ENCODE measurements around the gene SLC4A4. TPM values are rescaled to one million over a fixed set of nuclear protein-coding genes. Genes with fewer than 3 reads are reported as not detected.

Gene SLC4A4
- total RNA-seq, 4 donors from 2014 or later: 0.30 to 0.56 (median 0.34) TPM; not detected in 1

DNA sequence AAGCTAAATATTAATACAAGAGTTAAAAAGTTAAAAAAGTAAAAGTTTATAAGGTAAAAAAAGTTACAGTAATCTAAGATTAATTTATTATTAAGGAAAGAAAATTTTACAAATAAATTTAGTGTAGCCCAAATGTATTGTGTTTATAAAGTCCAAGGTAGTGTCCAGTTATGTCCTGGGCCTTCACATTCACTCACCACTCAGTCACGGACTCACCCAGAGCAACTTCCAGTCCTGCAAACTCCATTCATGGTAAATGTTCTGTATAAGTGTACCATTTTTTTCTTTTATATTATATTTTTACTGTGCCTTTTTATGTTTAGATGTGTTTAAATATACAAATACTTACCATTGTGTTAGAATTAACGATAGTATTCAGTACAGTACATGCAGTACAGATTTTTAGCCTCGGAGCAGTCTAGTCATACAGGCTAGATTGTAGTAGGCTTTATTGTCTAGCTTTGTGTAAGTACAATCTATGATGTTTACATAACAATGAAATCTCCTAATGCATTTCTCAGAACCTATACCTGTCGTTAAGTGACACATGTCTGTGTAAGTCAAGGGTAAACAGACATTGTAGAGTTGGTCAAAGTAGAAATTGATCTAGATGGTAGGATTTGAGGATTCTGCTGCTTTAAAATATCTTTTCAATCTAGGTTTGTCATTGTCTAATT lies 247.4 kb downstream of the SLC4A4 start:
- no peaks in the 10 kb centered on the region for H3K9me3 ChIP-seq
- no peaks in the 10 kb centered on the region for H3K4me1 ChIP-seq
- H3K4me3 ChIP-seq: no peak overlapping the region
- H3K27me3 ChIP-seq: no peaks in the 10 kb centered on the region
- TF ChIP-seq, protein P1, sequence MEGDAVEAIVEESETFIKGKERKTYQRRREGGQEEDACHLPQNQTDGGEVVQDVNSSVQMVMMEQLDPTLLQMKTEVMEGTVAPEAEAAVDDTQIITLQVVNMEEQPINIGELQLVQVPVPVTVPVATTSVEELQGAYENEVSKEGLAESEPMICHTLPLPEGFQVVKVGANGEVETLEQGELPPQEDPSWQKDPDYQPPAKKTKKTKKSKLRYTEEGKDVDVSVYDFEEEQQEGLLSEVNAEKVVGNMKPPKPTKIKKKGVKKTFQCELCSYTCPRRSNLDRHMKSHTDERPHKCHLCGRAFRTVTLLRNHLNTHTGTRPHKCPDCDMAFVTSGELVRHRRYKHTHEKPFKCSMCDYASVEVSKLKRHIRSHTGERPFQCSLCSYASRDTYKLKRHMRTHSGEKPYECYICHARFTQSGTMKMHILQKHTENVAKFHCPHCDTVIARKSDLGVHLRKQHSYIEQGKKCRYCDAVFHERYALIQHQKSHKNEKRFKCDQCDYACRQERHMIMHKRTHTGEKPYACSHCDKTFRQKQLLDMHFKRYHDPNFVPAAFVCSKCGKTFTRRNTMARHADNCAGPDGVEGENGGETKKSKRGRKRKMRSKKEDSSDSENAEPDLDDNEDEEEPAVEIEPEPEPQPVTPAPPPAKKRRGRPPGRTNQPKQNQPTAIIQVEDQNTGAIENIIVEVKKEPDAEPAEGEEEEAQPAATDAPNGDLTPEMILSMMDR (IDR thresholded peaks at IDR 0.05): no peak
- TF ChIP-seq EP300 (IDR thresholded peaks at IDR 0.05): no peak
- TF ChIP-seq POLR2AphosphoS5 (IDR thresholded peaks at IDR 0.05): no peak
- TF ChIP-seq POLR2A (IDR thresholded peaks at IDR 0.05): no peak
- no peak overlapping the region for H3K27ac ChIP-seq
- WGBS: 81% methylated on average over 4 of the region's 4 CpGs
- no peaks in the 10 kb centered on the region for H3K36me3 ChIP-seq
- no peak for DNase-seq (ENCODE audit: low spot score in 2 of 2)

DNA sequence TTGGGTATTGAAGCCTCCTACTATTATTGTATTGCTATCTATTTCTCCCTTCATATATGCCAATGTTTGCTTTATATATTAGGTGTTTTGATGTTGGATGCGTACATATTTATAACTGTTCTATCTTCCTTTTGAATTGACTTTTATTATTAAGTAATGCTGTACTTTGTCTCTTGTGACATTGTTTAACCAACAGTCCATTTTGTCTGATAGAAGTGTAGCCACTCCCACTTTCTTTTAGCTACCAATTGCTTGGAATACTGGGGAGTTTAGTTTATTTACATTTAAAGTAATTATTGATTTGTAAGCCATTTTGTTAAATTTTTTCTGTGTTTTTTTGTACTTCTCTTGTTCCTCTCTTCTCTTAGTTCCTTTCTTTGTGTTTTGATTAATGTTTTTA lies 249.2 kb downstream of the SLC4A4 start:
- Histone ChIP-seq H3K36me3 (no peaks in the 10 kb centered on the region), H3K27me3 (no peaks in the 10 kb centered on the region), H3K4me1 (no peaks in the 10 kb centered on the region), H3K9me3 (no peaks in the 10 kb centered on the region), H3K27ac (no peak overlapping the region), H3K4me3 (no peak overlapping the region)
- DNase-seq (ENCODE audit: low spot score in 2 of 2): no peak
- 90% methylated on average over 1 of the region's 1 CpG for WGBS
- TF ChIP-seq POLR2A (IDR thresholded peaks at IDR 0.05) (no peak), EP300 (IDR thresholded peaks at IDR 0.05) (no peak)
- TF ChIP-seq, protein P1 (IDR thresholded peaks at IDR 0.05): no peak

DNA sequence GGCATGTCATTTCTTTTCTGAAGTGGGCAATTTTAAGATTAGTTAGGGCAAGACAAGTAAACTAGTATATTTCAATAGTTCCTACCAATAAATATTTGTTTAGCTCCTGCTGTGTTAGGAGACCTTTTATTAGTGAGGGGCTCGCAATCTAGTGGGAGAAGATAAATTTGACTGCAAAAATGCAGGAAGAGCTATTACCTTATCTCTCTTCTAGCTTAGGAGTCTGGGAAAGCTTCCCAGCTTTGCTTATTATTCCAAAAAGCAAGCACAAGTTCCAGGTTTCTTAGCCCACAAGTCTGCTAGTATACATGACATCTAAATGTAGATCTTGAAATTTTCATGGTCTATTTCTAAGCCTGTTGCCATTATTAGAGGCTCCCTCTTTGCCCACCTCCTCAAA lies 254.0 kb downstream of the SLC4A4 start:
- Histone ChIP-seq H3K9me3 (no peaks in the 10 kb centered on the region), H3K4me1 (no peaks in the 10 kb centered on the region), H3K27me3 (no peaks in the 10 kb centered on the region), H3K27ac (no peak overlapping the region), H3K36me3 (no peaks in the 10 kb centered on the region), H3K4me3 (no peak overlapping the region)
- 93% methylated on average over 1 of the region's 1 CpG for WGBS
- no peak for TF ChIP-seq POLR2A (IDR thresholded peaks at IDR 0.05)
- DNase-seq (ENCODE audit: low spot score in 2 of 2): no peak

DNA sequence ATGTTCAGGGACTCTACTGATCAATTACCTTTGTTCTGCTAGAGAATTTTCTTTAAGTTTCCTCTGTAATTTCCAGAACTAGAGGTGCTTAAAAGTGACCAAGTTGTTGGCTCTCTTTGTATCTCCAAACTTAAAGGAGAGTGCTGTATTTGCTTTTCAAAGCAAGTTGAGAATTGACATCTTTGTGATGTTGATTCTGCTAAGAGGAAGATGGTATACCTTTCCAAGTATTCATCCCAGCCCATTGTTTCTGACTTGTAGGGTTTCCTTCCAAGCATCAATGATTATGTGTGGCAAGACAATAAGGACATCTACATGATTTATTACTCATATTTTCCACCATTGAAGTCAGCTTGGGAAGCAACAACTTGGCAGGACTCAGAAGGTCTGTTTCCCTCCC lies 254.5 kb downstream of the SLC4A4 start:
- Histone ChIP-seq H3K27ac (no peak overlapping the region), H3K36me3 (no peaks in the 10 kb centered on the region)
- DNase-seq (ENCODE audit: low spot score in 2 of 2): no peak

DNA sequence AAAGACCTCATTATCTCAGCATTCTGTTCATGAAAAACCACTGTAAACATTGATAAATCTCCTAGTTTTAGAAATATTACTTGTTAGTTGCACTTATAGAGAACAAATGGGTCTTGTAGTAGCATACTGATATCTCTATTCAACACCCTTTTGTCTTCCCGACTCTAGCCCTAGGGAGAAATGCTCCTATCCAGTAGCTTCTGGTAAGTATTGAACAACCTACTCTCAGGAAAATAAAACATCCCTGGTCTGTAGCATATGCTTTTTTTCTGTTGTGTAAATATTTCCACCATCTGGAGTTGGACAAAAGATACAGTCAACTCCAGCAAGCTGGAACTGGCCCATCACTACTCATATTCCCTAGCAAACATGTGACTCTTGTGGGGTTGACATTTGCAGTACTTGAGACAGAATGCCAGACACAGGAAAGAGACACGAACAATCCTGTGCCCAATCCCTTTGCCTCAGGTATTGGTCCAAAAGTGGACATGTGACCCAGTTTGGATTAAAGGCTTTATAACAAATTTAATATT lies 256.8 kb downstream of the SLC4A4 start:
- H3K27me3 ChIP-seq: peaks cover 3% of the 10 kb centered on the region
- no peak overlapping the region for H3K27ac ChIP-seq
- WGBS: 27% methylated on average over 2 of the region's 2 CpGs
- H3K4me1 ChIP-seq: no peaks in the 10 kb centered on the region
- no peaks in the 10 kb centered on the region for H3K9me3 ChIP-seq
- no peaks in the 10 kb centered on the region for H3K36me3 ChIP-seq
- DNase-seq (ENCODE audit: low spot score in 2 of 2): no peak
- TF ChIP-seq POLR2AphosphoS5 (IDR thresholded peaks at IDR 0.05): no peak
- TF ChIP-seq POLR2A (IDR thresholded peaks at IDR 0.05): no peak
- no peak for TF ChIP-seq EP300 (IDR thresholded peaks at IDR 0.05)
- TF ChIP-seq, protein P1 (IDR thresholded peaks at IDR 0.05): no peak
- H3K4me3 ChIP-seq: no peak overlapping the region

More for the DNA sequence above, 254.5 kb downstream of the SLC4A4 start:
- Histone ChIP-seq H3K9me3 (no peaks in the 10 kb centered on the region), H3K27me3 (no peaks in the 10 kb centered on the region), H3K4me3 (no peak overlapping the region), H3K4me1 (no peaks in the 10 kb centered on the region)
- TF ChIP-seq POLR2A (IDR thresholded peaks at IDR 0.05) (no peak), EP300 (IDR thresholded peaks at IDR 0.05) (no peak), POLR2AphosphoS5 (IDR thresholded peaks at IDR 0.05) (no peak)
- TF ChIP-seq, protein P1 (IDR thresholded peaks at IDR 0.05): no peak

Data from suprapubic skin (tissue), 4 donors.